ENCODE data around the gene REM1.

Gene REM1

DNA sequence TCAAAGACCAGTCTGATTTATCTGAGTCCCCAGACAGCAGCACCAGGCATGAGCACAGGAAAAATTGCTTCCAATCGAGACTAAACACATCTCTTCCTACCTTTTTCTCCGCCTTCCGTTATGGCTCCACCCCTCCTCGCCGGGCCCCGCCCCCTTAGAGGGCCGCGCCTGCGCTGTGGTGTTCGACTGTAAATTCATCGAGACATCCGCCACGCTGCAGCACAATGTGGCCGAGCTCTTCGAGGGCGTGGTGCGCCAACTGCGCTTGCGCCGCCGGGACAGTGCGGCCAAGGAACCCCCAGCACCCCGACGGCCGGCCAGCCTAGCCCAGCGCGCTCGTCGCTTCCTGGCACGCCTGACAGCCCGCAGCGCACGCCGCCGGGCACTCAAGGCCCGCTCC is 8.9 kb downstream of the REM1 start:
- Histone ChIP-seq H3K27me3 (replicated peaks; ENCODE audit: insufficient read depth, low read length) (no peaks in the 10 kb centered on the region), H3K9ac (ENCODE audit: low read length) (no peak overlapping the region), H3K36me3 (replicated peaks; ENCODE audit: insufficient read depth, low read length) (no peaks in the 10 kb centered on the region), H3K9me2 (replicated peaks; ENCODE audit: insufficient read depth, low read length) (no peaks in the 10 kb centered on the region), H3K4me2 (ENCODE audit: low read depth, low read length) (no peak overlapping the region), H3K4me3 (ENCODE audit: low read length) (no peak overlapping the region), H3K27ac (ENCODE audit: low read length) (no peak overlapping the region), H4K20me1 (ENCODE audit: insufficient read depth, low read length) (no peaks in the 10 kb centered on the region), H3K4me1 (ENCODE audit: low read length) (no peaks in the 10 kb centered on the region), H3K79me2 (ENCODE audit: low read length) (no peaks in the 10 kb centered on the region), H2AFZ (ENCODE audit: low read length) (no peak overlapping the region), H3K9me3 (replicated peaks; ENCODE audit: insufficient read depth, low read length) (no peaks in the 10 kb centered on the region), H3F3A (ENCODE audit: insufficient read depth, low read length) (no peaks in the 10 kb centered on the region)
- TF ChIP-seq EZH2 (optimal IDR thresholded peaks at IDR 0.05; ENCODE audit: low read depth, low read length) (no peak), EZH2phosphoT487 (IDR thresholded peaks at IDR 0.05; ENCODE audit: low read length) (no peak)
- TF ChIP-seq, protein P1, sequence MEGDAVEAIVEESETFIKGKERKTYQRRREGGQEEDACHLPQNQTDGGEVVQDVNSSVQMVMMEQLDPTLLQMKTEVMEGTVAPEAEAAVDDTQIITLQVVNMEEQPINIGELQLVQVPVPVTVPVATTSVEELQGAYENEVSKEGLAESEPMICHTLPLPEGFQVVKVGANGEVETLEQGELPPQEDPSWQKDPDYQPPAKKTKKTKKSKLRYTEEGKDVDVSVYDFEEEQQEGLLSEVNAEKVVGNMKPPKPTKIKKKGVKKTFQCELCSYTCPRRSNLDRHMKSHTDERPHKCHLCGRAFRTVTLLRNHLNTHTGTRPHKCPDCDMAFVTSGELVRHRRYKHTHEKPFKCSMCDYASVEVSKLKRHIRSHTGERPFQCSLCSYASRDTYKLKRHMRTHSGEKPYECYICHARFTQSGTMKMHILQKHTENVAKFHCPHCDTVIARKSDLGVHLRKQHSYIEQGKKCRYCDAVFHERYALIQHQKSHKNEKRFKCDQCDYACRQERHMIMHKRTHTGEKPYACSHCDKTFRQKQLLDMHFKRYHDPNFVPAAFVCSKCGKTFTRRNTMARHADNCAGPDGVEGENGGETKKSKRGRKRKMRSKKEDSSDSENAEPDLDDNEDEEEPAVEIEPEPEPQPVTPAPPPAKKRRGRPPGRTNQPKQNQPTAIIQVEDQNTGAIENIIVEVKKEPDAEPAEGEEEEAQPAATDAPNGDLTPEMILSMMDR (IDR thresholded peaks at IDR 0.05; ENCODE audit: low read length), result no peak
- DNase-seq, result no peak

DNA sequence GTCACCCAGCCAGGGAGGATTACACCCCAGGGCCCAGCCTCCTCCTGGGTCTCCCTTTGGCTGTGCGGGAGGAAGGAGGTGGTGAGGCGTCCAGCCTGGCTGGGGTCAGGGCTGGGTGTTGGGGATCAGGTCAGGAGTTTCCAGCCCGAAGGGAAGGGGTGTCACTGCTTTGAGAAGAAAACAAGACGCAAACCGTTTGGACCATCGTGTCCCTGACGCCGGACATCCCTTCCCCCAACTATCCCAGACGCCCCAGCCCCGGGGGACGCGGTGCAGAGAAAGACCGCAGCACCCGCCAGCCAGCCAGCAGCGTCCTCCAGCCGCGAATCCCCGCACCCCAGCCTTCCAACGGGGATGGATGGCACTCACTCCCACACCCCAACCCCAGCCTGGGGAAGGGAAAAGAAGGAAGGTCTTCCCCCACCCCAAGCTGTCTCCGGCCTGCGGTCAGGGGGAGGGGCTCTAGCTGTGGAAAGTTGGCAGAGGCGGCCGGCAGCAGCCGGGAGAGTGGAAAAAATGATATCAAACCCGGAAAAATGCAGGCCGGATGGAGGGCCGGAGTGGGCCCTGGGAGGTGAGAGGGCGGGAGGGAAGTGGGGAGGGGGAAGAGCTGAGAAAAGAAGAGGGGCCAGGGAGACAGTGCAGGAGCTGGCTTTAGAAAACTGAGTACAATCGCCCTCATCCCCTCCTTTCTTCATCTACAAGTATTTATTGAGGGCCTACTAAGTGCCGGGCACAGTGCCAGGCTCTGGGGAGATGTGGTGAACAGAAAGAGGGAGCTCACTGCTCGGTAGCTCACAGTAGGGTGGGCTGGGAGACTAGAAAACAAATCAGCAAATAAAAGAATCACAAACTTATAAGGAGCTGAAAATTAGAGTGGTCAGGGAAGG is 10.6 kb downstream of the REM1 start:
- no peak overlapping the region for H3K27ac ChIP-seq (ENCODE audit: low read length)
- H3K9ac ChIP-seq (ENCODE audit: low read length), result no peak overlapping the region
- no peaks in the 10 kb centered on the region for H3K9me2 ChIP-seq (replicated peaks; ENCODE audit: insufficient read depth, low read length)
- no peaks in the 10 kb centered on the region for H3K4me1 ChIP-seq (ENCODE audit: low read length)
- H3K4me3 ChIP-seq (ENCODE audit: low read length), result no peak overlapping the region
- no peak overlapping the region for H3K4me2 ChIP-seq (ENCODE audit: low read depth, low read length)
- no peaks in the 10 kb centered on the region for H4K20me1 ChIP-seq (ENCODE audit: insufficient read depth, low read length)
- TF ChIP-seq, protein P1 (IDR thresholded peaks at IDR 0.05; ENCODE audit: low read length), result no peak
- TF ChIP-seq EZH2phosphoT487 (IDR thresholded peaks at IDR 0.05; ENCODE audit: low read length) (no peak), EZH2 (optimal IDR thresholded peaks at IDR 0.05; ENCODE audit: low read depth, low read length) (no peak)
- H3K9me3 ChIP-seq (replicated peaks; ENCODE audit: insufficient read depth, low read length), result no peaks in the 10 kb centered on the region
- no peaks in the 10 kb centered on the region for H3F3A ChIP-seq (ENCODE audit: insufficient read depth, low read length)
- no peaks in the 10 kb centered on the region for H3K36me3 ChIP-seq (replicated peaks; ENCODE audit: insufficient read depth, low read length)
- H3K79me2 ChIP-seq (ENCODE audit: low read length), result no peaks in the 10 kb centered on the region
- no peaks in the 10 kb centered on the region for H3K27me3 ChIP-seq (replicated peaks; ENCODE audit: insufficient read depth, low read length)
- no peak for DNase-seq
- H2AFZ ChIP-seq (ENCODE audit: low read length), result no peak overlapping the region

DNA sequence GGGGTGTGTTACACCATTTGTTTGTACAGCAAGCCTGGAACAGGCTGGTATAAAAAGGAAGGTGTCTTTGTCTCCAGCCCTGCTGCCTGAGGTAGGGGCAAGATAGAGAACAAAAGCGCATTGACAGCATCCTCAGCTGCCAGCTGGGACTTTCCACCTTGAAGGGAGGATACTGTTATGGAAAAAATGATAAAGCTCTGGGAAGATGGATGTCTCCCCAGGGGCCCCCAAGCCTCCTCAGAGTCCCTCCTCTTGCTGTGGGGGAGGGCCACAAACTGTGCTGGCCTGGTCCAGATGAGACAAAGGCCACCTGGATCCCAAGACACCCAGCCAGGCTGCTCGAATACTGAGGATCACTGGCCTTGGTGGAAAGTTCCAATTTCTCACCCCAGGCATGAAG is 13.0 kb downstream of the REM1 start:
- Histone ChIP-seq H3K4me3 (ENCODE audit: low read length) (no peak overlapping the region), H4K20me1 (ENCODE audit: insufficient read depth, low read length) (no peaks in the 10 kb centered on the region), H3F3A (ENCODE audit: insufficient read depth, low read length) (no peaks in the 10 kb centered on the region), H3K36me3 (replicated peaks; ENCODE audit: insufficient read depth, low read length) (no peaks in the 10 kb centered on the region), H3K79me2 (ENCODE audit: low read length) (no peaks in the 10 kb centered on the region), H3K9me2 (replicated peaks; ENCODE audit: insufficient read depth, low read length) (no peaks in the 10 kb centered on the region), H3K9ac (ENCODE audit: low read length) (no peak overlapping the region), H3K27ac (ENCODE audit: low read length) (no peak overlapping the region), H3K9me3 (replicated peaks; ENCODE audit: insufficient read depth, low read length) (no peaks in the 10 kb centered on the region), H3K27me3 (replicated peaks; ENCODE audit: insufficient read depth, low read length) (no peaks in the 10 kb centered on the region), H3K4me1 (ENCODE audit: low read length) (no peaks in the 10 kb centered on the region), H2AFZ (ENCODE audit: low read length) (no peak overlapping the region), H3K4me2 (ENCODE audit: low read depth, low read length) (no peak overlapping the region)
- no peak for DNase-seq
- TF ChIP-seq EZH2 (optimal IDR thresholded peaks at IDR 0.05; ENCODE audit: low read depth, low read length) (no peak), EZH2phosphoT487 (IDR thresholded peaks at IDR 0.05; ENCODE audit: low read length) (no peak)
- TF ChIP-seq, protein P1 (IDR thresholded peaks at IDR 0.05; ENCODE audit: low read length), result no peak

All from MM.1S (cell line).